ENCODE data around the gene AGR2. TPM values are rescaled to one million over a fixed set of nuclear protein-coding genes. Genes with fewer than 3 reads are reported as not detected.

Gene AGR2
- total RNA-seq, 1 donor from 2014 or later, result 3.1 TPM

- no peaks in the 10 kb centered on the region for H3K36me3 ChIP-seq (ENCODE audit: control insufficient read depth in 3 of 3, insufficient read depth in 3 of 3, low read length in 3 of 3)
- peak overlapping the region; percentile 56 for H3K27ac ChIP-seq (ENCODE audit: low read depth, low read length)
- H3K9me3 ChIP-seq (ENCODE audit: control insufficient read depth in 3 of 3, low read length in 3 of 3), result no peaks in the 10 kb centered on the region
- H3K4me3 ChIP-seq (ENCODE audit: low read length in 3 of 3), result no peak overlapping the region
- H3K27me3 ChIP-seq (ENCODE audit: control insufficient read depth in 3 of 3, insufficient read depth in 3 of 3, low read length in 3 of 3), result no peaks in the 10 kb centered on the region
- H3K9ac ChIP-seq (ENCODE audit: low read depth in 1 of 3, low read length in 3 of 3), result no peak overlapping the region
- H3K4me1 ChIP-seq (ENCODE audit: control insufficient read depth in 3 of 3, insufficient read depth in 3 of 3, low read length in 3 of 3), result no peaks in the 10 kb centered on the region
Measured at GRCh38 chr7:16764942-16765341, 39.9 kb downstream of the AGR2 start.

GRCh38 chr7:16762177-16762576 is 42.6 kb downstream of the AGR2 start:
- no peak overlapping the region for H3K27ac ChIP-seq (ENCODE audit: low read depth, low read length)
- H3K4me1 ChIP-seq (ENCODE audit: control insufficient read depth in 3 of 3, insufficient read depth in 3 of 3, low read length in 3 of 3), result no peaks in the 10 kb centered on the region

GRCh38 chr7:16759840-16760239 is 45.0 kb downstream of the AGR2 start:
- H3K27me3 ChIP-seq (ENCODE audit: control insufficient read depth in 3 of 3, insufficient read depth in 3 of 3, low read length in 3 of 3), result peaks cover 0 to 3% (median under 1%) of the 10 kb centered on the region in 3 donors
- H3K36me3 ChIP-seq (ENCODE audit: control insufficient read depth in 3 of 3, insufficient read depth in 3 of 3, low read length in 3 of 3), result no peaks in the 10 kb centered on the region
- peaks cover 0 to 1% (median 0%) of the 10 kb centered on the region in 3 donors for H3K4me1 ChIP-seq (ENCODE audit: control insufficient read depth in 3 of 3, insufficient read depth in 3 of 3, low read length in 3 of 3)
- no peak overlapping the region for H3K9ac ChIP-seq (ENCODE audit: low read depth in 1 of 3, low read length in 3 of 3)
- H3K27ac ChIP-seq (ENCODE audit: low read depth, low read length), result no peak overlapping the region
- H3K4me3 ChIP-seq (ENCODE audit: low read length in 3 of 3), result no peak overlapping the region
- H3K9me3 ChIP-seq (ENCODE audit: control insufficient read depth in 3 of 3, low read length in 3 of 3), result no peaks in the 10 kb centered on the region

More at GRCh38 chr7:16762177-16762576, 42.6 kb downstream of the AGR2 start:
- H3K9ac ChIP-seq (ENCODE audit: low read depth in 1 of 3, low read length in 3 of 3), result no peak overlapping the region
- no peaks in the 10 kb centered on the region for H3K9me3 ChIP-seq (ENCODE audit: control insufficient read depth in 3 of 3, low read length in 3 of 3)
- H3K36me3 ChIP-seq (ENCODE audit: control insufficient read depth in 3 of 3, insufficient read depth in 3 of 3, low read length in 3 of 3), result no peaks in the 10 kb centered on the region
- H3K4me3 ChIP-seq (ENCODE audit: low read length in 3 of 3), result no peak overlapping the region
- H3K27me3 ChIP-seq (ENCODE audit: control insufficient read depth in 3 of 3, insufficient read depth in 3 of 3, low read length in 3 of 3), result no peaks in the 10 kb centered on the region

GRCh38 chr7:16758631-16759611 is 45.9 kb downstream of the AGR2 start:
- H3K9me3 ChIP-seq (ENCODE audit: control insufficient read depth in 3 of 3, low read length in 3 of 3), result no peaks in the 10 kb centered on the region
- no peaks in the 10 kb centered on the region for H3K36me3 ChIP-seq (ENCODE audit: control insufficient read depth in 3 of 3, insufficient read depth in 3 of 3, low read length in 3 of 3)
- H3K9ac ChIP-seq (ENCODE audit: low read depth in 1 of 3, low read length in 3 of 3), result no peak overlapping the region
- no peak overlapping the region for H3K27ac ChIP-seq (ENCODE audit: low read depth, low read length)
- peaks cover under 1 to 9% (median 7%) of the 10 kb centered on the region in 3 donors for H3K4me1 ChIP-seq (ENCODE audit: control insufficient read depth in 3 of 3, insufficient read depth in 3 of 3, low read length in 3 of 3)
- H3K4me3 ChIP-seq (ENCODE audit: low read length in 3 of 3), result no peak overlapping the region
- peaks cover 0 to 9% (median 5%) of the 10 kb centered on the region in 3 donors for H3K27me3 ChIP-seq (ENCODE audit: control insufficient read depth in 3 of 3, insufficient read depth in 3 of 3, low read length in 3 of 3)

GRCh38 chr7:16758036-16758435 is 46.8 kb downstream of the AGR2 start:
- H3K27ac ChIP-seq (ENCODE audit: low read depth, low read length), result no peak overlapping the region
- H3K4me1 ChIP-seq (ENCODE audit: control insufficient read depth in 3 of 3, insufficient read depth in 3 of 3, low read length in 3 of 3), result peaks cover 2 to 9% (median 9%) of the 10 kb centered on the region in 3 donors
- H3K36me3 ChIP-seq (ENCODE audit: control insufficient read depth in 3 of 3, insufficient read depth in 3 of 3, low read length in 3 of 3), result no peaks in the 10 kb centered on the region

GRCh38 chr7:16755397-16755796 is 49.4 kb downstream of the AGR2 start:
- H3K27ac ChIP-seq (ENCODE audit: low read depth, low read length), result no peak overlapping the region

More at GRCh38 chr7:16758036-16758435, 46.8 kb downstream of the AGR2 start:
- Histone ChIP-seq H3K4me3 (ENCODE audit: low read length in 3 of 3) (no peak overlapping the region), H3K9ac (ENCODE audit: low read depth in 1 of 3, low read length in 3 of 3) (no peak overlapping the region), H3K9me3 (ENCODE audit: control insufficient read depth in 3 of 3, low read length in 3 of 3) (no peaks in the 10 kb centered on the region), H3K27me3 (ENCODE audit: control insufficient read depth in 3 of 3, insufficient read depth in 3 of 3, low read length in 3 of 3) (peaks cover 0 to 11% (median 5%) of the 10 kb centered on the region in 3 donors)

GRCh38 chr7:16754856-16755317 is 49.9 kb downstream of the AGR2 start:
- H3K4me3 ChIP-seq (ENCODE audit: low read length in 3 of 3), result peak overlapping the region; percentile 68 to 81 (median 80)
- no peaks in the 10 kb centered on the region for H3K9me3 ChIP-seq (ENCODE audit: control insufficient read depth in 3 of 3, low read length in 3 of 3)
- H3K9ac ChIP-seq (ENCODE audit: low read depth in 1 of 3, low read length in 3 of 3), result peak overlapping the region in 1 of 3 donors; percentile 75
- peaks cover 0 to 11% (median 5%) of the 10 kb centered on the region in 3 donors for H3K27me3 ChIP-seq (ENCODE audit: control insufficient read depth in 3 of 3, insufficient read depth in 3 of 3, low read length in 3 of 3)
- H3K27ac ChIP-seq (ENCODE audit: low read depth, low read length), result no peak overlapping the region
- no peaks in the 10 kb centered on the region for H3K36me3 ChIP-seq (ENCODE audit: control insufficient read depth in 3 of 3, insufficient read depth in 3 of 3, low read length in 3 of 3)
- H3K4me1 ChIP-seq (ENCODE audit: control insufficient read depth in 3 of 3, insufficient read depth in 3 of 3, low read length in 3 of 3), result peaks cover 2 to 9% (median 9%) of the 10 kb centered on the region in 3 donors

More at GRCh38 chr7:16755397-16755796, 49.4 kb downstream of the AGR2 start:
- H3K9me3 ChIP-seq (ENCODE audit: control insufficient read depth in 3 of 3, low read length in 3 of 3), result no peaks in the 10 kb centered on the region
- H3K4me1 ChIP-seq (ENCODE audit: control insufficient read depth in 3 of 3, insufficient read depth in 3 of 3, low read length in 3 of 3), result peaks cover 2 to 9% (median 9%) of the 10 kb centered on the region in 3 donors
- peaks cover 0 to 11% (median 5%) of the 10 kb centered on the region in 3 donors for H3K27me3 ChIP-seq (ENCODE audit: control insufficient read depth in 3 of 3, insufficient read depth in 3 of 3, low read length in 3 of 3)
- no peaks in the 10 kb centered on the region for H3K36me3 ChIP-seq (ENCODE audit: control insufficient read depth in 3 of 3, insufficient read depth in 3 of 3, low read length in 3 of 3)
- no peak overlapping the region for H3K4me3 ChIP-seq (ENCODE audit: low read length in 3 of 3)
- no peak overlapping the region for H3K9ac ChIP-seq (ENCODE audit: low read depth in 1 of 3, low read length in 3 of 3)

GRCh38 chr7:16753932-16754855 is 50.6 kb downstream of the AGR2 start:
- Histone ChIP-seq H3K27ac (ENCODE audit: low read depth, low read length) (no peak overlapping the region), H3K9ac (ENCODE audit: low read depth in 1 of 3, low read length in 3 of 3) (peak overlapping the region; percentile 47 to 75 (median 72)), H3K27me3 (ENCODE audit: control insufficient read depth in 3 of 3, insufficient read depth in 3 of 3, low read length in 3 of 3) (peaks cover 0 to 11% (median 5%) of the 10 kb centered on the region in 3 donors), H3K4me1 (ENCODE audit: control insufficient read depth in 3 of 3, insufficient read depth in 3 of 3, low read length in 3 of 3) (peaks cover 2 to 9% (median 9%) of the 10 kb centered on the region in 3 donors), H3K36me3 (ENCODE audit: control insufficient read depth in 3 of 3, insufficient read depth in 3 of 3, low read length in 3 of 3) (no peaks in the 10 kb centered on the region), H3K4me3 (ENCODE audit: low read length in 3 of 3) (peak overlapping the region; percentile 68 to 81 (median 80)), H3K9me3 (ENCODE audit: control insufficient read depth in 3 of 3, low read length in 3 of 3) (no peaks in the 10 kb centered on the region)

- peak within 1 kb of the TSS; percentile 47 to 75 (median 72) for H3K9ac ChIP-seq (ENCODE audit: low read depth in 1 of 3, low read length in 3 of 3)
- H3K27me3 ChIP-seq (ENCODE audit: control insufficient read depth in 3 of 3, insufficient read depth in 3 of 3, low read length in 3 of 3), result peaks cover 0 to 11% (median 5%) of the 10 kb centered on the region in 3 donors
- peaks cover 2 to 9% (median 9%) of the 10 kb centered on the region in 3 donors for H3K4me1 ChIP-seq (ENCODE audit: control insufficient read depth in 3 of 3, insufficient read depth in 3 of 3, low read length in 3 of 3)
- no peaks in the 10 kb centered on the region for H3K36me3 ChIP-seq (ENCODE audit: control insufficient read depth in 3 of 3, insufficient read depth in 3 of 3, low read length in 3 of 3)
- no peak within 1 kb of the TSS for H3K27ac ChIP-seq (ENCODE audit: low read depth, low read length)
- peak within 1 kb of the TSS; percentile 68 to 81 (median 80) for H3K4me3 ChIP-seq (ENCODE audit: low read length in 3 of 3)
- no peaks in the 10 kb centered on the region for H3K9me3 ChIP-seq (ENCODE audit: control insufficient read depth in 3 of 3, low read length in 3 of 3)
Measured at GRCh38 chr7:16753102-16753931, 51.5 kb downstream of the AGR2 start, which contains the start of gene TSPAN13. Gene TSPAN13, plus strand, starts transcription at chr7:16753755. Its CDS starts 213 bp downstream, at chr7:16753968.
